ENCODE data around the gene TNFRSF19.
"Not testable (repeated sequence)": the region's sequence is repeated elsewhere in the genome, so short reads cannot be mapped to it uniquely, and the experiment has no call there.

TNFRSF19 gene

GRCh38 chr13:23567906-23568460 is 2.2 kb upstream of the TNFRSF19 start:
- DNase-seq (ENCODE audit: low spot score) = no peak

- no peak for DNase-seq (ENCODE audit: low spot score)
Observed at GRCh38 chr13:23570921-23571315, 706 bp downstream of the TNFRSF19 start.

- no peak for DNase-seq (ENCODE audit: low spot score)
Observed at GRCh38 chr13:23571431-23571830, 1.2 kb downstream of the TNFRSF19 start.

GRCh38 chr13:23572836-23573235 is 2.6 kb downstream of the TNFRSF19 start:
- DNase-seq (ENCODE audit: low spot score) = no peak

GRCh38 chr13:23574421-23575145 is 4.4 kb downstream of the TNFRSF19 start:
- no peak for DNase-seq (ENCODE audit: low spot score)

GRCh38 chr13:23575632-23576031 is 5.4 kb downstream of the TNFRSF19 start:
- no peak for DNase-seq (ENCODE audit: low spot score)

- DNase-seq (ENCODE audit: low spot score) = peak; percentile 75
Observed at GRCh38 chr13:23578411-23579071, 8.3 kb downstream of the TNFRSF19 start.

- DNase-seq (ENCODE audit: low spot score) = peak; percentile 89
Observed at GRCh38 chr13:23579072-23579895, 9.1 kb downstream of the TNFRSF19 start.

GRCh38 chr13:23579896-23580683 is 9.9 kb downstream of the TNFRSF19 start:
- DNase-seq (ENCODE audit: low spot score) = no peak

GRCh38 chr13:23580684-23581060 is 10.5 kb downstream of the TNFRSF19 start:
- DNase-seq (ENCODE audit: low spot score) = no peak

GRCh38 chr13:23583491-23583890 is 13.3 kb downstream of the TNFRSF19 start:
- no peak for DNase-seq (ENCODE audit: low spot score)

- no peak for DNase-seq (ENCODE audit: low spot score)
Observed at GRCh38 chr13:23584275-23584674, 14.1 kb downstream of the TNFRSF19 start.

- DNase-seq (ENCODE audit: low spot score) = no peak
Observed at GRCh38 chr13:23586336-23586735, 16.1 kb downstream of the TNFRSF19 start.

- no peak for DNase-seq (ENCODE audit: low spot score)
Observed at GRCh38 chr13:23588666-23589065, 18.5 kb downstream of the TNFRSF19 start.

- DNase-seq (ENCODE audit: low spot score) = no peak
Observed at GRCh38 chr13:23592596-23592995, 22.4 kb downstream of the TNFRSF19 start.

GRCh38 chr13:23593148-23593547 is 22.9 kb downstream of the TNFRSF19 start:
- DNase-seq (ENCODE audit: low spot score) = no peak

GRCh38 chr13:23594290-23594689 is 24.1 kb downstream of the TNFRSF19 start:
- DNase-seq (ENCODE audit: low spot score) = not testable (repeated sequence)

- no peak for DNase-seq (ENCODE audit: low spot score)
Observed at GRCh38 chr13:23598369-23598768, 28.2 kb downstream of the TNFRSF19 start.

GRCh38 chr13:23599083-23599925 is 29.1 kb downstream of the TNFRSF19 start:
- DNase-seq (ENCODE audit: low spot score) = peak; percentile 24

- no peak for DNase-seq (ENCODE audit: low spot score)
Observed at GRCh38 chr13:23600100-23600499, 29.9 kb downstream of the TNFRSF19 start.

GRCh38 chr13:23600534-23600933 is 30.3 kb downstream of the TNFRSF19 start:
- no peak for DNase-seq (ENCODE audit: low spot score)

Measured in LoVo (cell line).